GM18499 (cell line): ENCODE measurements around the gene ALG9.

Experiments
- ATAC-seq: cut with Tn5 transposase; IDR thresholded peaks from one replicate; pipeline ENCODE4 v1.9.1; 2021; ENCODE audit warnings: moderate number of reproducible peaks; ENCODE audit not compliant: insufficient read depth, unreplicated experiment

The ALG9 gene, protein sequence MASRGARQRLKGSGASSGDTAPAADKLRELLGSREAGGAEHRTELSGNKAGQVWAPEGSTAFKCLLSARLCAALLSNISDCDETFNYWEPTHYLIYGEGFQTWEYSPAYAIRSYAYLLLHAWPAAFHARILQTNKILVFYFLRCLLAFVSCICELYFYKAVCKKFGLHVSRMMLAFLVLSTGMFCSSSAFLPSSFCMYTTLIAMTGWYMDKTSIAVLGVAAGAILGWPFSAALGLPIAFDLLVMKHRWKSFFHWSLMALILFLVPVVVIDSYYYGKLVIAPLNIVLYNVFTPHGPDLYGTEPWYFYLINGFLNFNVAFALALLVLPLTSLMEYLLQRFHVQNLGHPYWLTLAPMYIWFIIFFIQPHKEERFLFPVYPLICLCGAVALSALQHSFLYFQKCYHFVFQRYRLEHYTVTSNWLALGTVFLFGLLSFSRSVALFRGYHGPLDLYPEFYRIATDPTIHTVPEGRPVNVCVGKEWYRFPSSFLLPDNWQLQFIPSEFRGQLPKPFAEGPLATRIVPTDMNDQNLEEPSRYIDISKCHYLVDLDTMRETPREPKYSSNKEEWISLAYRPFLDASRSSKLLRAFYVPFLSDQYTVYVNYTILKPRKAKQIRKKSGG

DNA sequence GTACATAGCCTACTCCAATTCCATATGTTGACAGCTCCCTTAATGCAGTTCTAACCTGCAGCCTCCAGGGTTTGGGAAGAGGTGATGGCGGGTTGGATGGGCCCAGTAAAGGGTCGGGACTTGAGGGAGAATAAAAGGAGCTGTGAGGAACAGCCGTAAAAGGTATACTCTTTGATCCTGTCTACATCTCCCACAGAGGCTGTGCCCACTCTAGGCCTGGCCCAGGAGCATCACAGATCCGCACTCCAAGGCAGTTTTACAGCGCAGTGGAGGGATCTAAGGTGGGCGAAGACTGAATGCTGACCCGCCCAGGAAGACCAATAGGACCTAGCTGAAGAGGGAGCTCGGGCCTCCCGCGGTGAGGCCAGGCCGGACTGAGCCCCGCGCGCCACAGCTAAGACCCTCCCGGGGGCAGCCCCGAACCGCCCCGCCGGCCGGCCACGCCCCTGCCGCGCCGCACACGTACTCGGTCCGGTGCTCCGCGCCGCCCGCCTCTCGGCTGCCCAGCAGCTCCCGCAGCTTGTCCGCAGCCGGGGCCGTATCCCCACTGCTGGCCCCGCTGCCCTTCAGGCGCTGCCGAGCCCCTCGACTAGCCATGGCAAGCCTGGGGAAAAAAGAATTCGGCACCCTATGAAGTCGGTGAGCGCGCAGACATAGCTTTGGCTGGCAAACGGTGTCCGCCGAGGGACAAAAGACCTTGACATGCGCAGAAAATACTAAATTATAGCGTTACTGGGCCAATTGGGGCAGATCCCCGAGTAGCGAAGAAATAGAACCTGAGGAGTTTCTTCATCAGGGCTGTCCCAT is at the start of gene ALG9:
ALG9 (minus strand) TSS at position 696 of the 807 bp plus-strand sequence; CDS start at position 597, 99 bp downstream.
- peak; percentile 45 for ATAC-seq

DNA sequence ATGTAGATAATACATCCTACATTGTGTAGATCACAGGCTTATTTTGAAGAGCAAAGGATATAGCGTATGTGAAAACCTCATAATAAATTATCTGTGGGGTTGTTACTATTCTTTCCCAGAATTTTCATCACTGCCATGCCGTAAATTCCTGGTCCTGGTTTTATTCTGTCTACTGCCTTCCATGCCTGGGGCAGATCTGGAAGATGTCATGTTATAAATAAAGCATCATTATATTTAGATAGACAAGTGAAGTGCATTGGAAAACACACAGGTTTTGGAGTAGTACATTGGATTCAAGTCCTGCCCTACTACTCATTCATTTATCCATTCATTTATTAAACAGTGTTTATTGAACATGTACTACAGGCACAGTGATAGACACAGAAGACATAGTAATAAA is 49.5 kb upstream of the ALG9 start:
- ATAC-seq: no peak

DNA sequence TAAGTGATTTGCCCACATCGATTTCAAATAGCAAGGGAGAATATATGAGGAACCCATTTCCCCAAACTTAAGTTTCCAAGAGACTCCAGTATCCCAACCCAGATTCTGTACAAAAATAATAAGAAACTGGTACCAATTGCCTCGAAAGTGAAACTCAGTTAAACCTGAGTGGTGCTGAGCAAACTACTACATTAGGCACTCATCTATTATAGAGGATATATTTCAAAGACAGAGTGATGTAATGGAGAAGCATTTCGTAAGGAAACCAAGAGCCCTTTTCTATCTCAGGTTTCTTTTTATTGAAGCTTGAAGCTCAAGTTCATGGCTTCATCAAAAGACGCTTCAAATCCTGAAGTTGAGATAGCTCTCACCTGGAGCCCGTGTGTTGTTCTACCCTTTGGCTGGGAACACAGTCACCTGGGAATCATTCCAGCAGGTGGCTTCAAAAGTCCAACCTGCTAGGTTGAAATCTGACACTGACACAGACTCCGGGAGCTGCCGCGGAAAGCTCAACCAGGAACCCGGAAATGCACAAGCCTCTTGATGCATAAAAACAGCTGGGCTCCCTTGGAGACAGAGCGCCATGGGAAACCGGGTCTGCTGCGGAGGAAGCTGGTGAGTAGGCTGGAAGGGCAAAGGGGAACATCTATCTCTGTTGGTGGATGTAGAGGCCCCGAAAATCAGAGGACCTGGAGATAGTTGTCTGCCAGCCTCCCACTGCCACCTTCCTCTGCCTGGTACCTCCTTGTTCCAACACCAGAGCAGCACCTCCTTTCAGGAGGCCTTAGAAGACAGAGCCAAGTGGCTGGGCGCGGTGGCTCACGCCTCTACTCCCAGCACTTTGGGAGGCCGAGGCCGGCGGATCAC is 47.2 kb upstream of the ALG9 start, which contains the start of gene C11orf52:
C11orf52 (plus strand) TSS at position 524 of the 867 bp plus-strand sequence; CDS start at position 584, 60 bp downstream.
- ATAC-seq: no peak

DNA sequence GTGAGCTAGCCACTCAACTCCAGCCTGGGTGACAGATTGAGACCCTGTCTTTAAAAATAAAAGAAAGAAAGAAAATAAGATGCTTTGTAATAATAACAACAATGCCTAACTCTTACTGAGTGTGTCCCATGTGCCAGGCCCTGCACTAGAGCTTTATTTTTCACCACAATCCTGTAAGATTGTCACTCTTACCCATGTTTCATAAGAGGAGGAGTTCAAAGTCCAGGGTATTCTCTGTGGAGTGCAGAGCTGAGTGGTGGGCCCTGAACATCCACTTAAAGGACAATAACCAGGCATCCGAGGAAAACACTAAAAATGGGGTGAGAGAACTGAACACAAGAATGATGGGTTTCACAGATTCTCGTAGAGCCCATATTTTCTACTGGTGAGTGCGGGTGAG is 46.4 kb upstream of the ALG9 start:
- no peak for ATAC-seq

DNA sequence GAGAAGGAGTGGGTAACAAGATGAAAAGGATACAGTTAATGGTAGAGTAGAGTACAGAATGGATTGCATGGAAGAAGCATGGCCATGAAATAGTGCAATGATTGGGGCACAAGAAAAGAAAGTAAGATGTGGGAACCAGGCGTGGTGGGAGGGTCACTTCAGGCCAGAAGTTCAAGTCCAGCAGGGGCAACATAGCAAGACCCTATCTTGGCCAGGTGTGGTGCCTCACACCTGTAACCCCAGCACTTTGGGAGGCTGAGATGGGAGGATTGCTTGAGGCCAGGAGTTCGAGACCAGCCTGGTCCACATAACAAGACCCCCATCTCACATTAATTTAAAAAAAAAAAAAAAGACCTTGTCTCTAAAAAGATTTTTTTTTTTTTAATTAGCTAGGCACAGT is 45.9 kb upstream of the ALG9 start:
- no peak for ATAC-seq

DNA sequence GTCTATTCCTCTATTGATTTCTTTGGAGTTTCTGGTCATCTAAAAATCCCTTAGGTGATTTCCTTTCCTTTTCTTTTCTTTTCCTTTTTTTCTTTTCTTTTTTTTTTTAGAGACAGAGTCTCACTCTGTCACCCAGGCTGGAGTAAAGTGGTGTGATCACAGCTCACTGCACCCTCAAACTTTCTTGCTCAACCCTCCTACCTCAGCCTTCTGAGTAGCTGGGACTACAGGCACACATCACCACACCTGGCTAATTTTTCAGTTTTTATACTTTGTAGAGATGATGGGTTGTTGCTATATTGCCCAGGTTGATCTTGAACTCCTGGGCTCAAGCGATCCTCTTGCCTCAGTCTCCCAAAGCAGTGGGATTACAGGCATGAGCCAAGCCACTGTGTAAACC is 45.4 kb upstream of the ALG9 start:
- ATAC-seq: no peak

DNA sequence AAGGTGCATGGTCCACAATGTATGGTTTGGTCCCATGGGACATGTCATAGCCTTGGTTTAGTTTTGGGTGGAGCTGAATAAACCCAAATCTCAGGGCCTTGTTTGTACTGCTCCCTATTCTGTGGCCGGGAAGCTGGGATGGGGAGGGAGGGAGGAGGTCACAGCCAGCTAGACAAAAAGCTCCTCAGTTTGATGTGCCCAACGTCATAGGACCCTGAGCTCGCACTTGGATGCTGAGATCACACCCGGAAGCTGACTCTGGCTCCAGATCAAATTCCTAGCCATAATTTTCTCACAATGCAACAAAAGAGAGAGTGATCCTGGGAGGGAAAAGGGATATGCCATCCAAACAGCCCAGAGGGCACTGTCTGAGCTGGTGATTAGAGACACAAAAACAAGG is 42.6 kb upstream of the ALG9 start:
- no peak for ATAC-seq

DNA sequence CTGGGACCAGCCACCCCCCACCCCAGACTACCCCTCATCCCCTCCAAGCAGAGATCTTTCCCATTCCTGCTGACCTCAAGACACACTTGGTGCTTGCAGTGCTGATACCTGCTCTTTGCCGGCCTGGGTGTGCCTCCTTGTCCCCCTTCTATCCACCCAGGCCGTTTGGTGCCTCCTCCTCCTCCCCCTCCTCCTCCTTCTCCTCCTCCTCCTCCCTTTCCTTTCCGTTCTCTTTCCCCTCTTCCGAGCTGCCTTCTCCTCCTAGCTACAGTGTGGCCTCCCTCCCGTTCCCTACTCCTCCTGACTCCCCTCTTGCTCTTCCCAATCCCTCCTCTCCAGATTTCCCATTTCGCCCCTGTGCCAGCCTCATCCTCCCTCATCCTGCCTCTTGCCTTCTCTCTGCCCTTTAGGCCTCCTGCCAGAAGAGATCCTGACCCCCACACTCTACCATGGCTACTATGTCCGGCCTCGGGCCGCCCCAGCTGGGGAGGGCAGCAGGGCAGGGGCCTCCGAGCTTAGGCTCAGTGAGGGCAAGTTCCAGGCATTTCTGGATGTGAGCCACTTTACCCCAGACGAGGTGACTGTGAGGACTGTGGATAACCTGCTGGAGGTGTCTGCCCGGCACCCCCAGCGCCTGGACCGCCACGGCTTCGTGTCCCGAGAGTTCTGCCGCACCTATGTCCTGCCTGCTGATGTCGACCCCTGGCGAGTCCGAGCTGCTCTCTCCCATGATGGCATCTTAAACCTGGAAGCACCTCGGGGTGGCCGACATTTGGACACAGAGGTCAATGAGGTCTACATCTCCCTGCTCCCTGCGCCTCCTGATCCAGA is 41.9 kb upstream of the ALG9 start:
- no peak for ATAC-seq

DNA sequence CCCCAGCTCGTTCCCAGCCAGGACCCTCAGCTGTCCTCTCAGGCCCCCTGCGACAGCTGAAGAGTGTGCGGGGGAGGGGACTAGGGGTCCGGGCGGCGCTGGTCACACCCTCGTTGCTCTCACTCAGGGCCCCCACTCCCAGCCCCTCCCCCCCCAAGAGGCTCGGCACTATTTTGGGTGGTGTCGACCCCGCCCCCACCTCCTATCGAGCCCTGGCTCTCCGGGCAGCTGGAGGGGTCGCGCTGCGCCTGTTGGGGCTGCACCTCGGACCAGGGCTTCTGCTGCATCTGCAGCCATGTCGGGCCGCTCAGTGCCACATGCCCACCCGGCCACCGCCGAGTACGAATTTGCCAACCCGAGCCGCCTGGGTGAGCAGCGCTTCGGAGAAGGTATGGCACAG is 41.2 kb upstream of the ALG9 start, which contains the start of gene HSPB2:
HSPB2 (plus strand) TSS at position 200 of the 400 bp plus-strand sequence; CDS start at position 296, 96 bp downstream.
- no peak for ATAC-seq

DNA sequence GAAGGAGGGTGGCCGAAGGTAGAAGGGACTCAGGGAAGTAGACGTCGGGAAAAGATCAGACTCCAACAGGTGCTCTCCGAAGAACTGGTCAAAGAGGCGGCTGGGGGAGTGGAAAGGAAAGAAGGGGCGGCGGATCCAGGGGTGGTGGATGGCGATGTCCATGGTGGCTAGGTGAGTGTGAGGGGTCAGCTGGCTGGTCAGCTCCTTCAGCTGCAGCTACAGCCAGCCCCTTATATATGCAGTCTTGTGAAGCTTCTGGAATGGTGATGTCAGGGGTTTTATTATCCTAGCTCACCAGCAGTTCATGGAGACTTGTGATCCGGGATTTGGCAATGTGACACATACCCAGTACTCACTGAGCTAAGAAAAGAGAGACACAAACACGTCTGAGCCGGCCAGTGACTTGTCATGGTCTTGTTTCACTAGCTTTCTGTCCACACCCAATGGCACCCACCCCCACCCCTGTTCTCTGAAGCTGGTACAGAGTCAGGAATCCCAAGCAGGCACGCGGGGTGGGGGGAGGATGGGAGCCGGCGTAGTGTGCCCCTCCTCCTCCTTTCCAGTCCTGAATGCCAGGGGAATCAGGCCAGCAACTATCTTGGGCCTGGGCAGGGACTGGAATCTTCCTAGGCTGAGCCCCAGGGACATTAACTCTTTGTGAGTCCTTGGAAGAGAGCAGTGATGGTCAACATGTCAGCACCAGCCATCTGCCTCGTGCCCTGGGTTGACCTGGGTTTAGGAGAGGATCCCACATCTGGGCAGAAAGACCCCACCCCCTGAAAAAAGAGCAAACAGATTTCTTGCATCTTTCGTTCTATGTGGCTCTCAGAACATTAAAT is 40.4 kb upstream of the ALG9 start, which contains the start of gene CRYAB:
CRYAB (minus strand) TSS at position 208 of the 839 bp plus-strand sequence; CDS start at position 162, 46 bp downstream.
- no peak for ATAC-seq

DNA sequence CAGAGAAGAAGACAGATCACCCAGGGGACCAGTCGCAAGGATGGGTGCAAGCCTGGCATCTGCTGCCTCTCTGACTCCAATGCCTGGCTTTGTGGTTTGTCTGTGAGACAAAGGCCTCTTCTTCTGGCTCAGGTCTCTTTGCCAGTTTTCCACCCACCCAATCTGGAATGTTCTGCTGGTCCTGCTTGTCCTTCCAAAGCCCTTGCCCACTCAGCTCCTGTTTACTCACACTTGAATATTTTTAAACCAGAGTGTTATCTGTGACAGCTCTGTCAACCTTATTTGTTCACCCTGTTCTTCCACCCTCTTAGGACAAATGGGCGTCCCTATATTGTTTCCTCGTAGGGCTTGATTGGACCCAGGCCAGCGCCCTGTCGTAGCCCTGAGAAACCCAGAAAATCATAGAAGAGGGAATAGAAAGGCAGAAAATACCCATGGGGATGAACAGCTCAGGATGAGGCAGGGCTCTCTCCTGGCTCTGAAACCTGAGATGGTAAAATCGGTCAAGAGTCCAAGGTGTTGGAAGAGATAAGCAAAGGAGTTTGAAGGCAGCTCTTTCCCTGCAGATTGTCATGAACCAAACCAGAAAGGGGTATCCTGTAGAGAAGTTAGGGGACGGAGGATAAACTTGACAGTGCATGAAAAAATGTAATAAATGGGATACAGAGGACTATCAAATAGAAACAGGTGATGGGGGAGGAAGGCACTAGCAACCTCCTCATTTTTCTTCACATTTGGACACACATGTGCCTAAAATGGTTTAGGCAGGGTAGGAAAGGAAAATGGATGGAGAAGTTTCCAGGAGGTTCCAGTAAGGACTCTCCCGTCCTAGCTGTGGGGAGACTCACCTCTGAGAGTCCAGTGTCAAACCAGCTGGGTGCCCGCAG is 39.5 kb upstream of the ALG9 start:
- ATAC-seq: no peak

DNA sequence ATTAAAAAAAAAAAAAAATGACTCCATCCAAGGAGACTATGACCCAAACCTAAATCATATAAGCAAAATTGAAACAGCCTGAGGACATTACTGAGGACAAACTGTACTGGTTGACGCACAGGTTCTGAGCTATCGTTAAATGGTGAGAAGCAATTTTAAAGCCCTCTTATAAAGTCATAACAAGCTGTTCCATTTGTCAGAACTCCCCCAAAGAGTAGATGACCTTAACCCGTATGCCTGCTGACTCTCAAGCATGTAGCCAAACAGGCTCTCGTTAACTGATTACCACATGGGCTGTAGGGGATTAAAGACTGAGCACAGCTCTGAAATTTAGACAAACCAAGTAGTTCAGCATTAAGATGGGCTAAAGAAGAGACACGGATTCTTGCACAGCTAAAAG is 38.0 kb upstream of the ALG9 start:
- no peak for ATAC-seq

DNA sequence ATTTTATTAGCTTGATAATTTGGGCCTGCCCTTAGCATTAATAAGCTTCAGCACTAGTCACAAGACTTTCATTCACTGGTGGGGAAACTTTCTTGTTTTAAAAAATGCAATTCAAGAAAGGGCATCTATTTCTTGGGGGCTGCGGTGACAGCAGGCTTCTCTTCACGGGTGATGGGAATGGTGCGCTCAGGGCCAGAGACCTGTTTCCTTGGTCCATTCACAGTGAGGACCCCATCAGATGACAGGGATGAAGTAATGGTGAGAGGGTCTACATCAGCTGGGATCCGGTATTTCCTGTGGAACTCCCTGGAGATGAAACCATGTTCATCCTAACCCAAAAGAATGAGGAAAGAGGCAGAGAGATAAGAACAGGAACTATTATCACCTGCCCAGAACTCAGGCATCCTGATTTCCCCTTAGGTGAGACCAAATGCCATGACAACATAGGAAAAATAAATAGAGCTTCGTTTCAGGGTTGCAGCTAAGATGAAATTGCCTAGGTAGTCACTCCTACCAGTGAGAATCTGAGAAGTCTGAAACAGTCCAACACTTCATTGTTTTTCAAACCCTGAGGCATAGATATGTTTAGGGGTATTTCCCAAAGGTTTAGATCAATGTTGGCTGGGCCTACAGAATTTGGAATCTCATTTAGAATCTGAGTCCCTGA is 37.4 kb upstream of the ALG9 start:
- ATAC-seq: no peak

DNA sequence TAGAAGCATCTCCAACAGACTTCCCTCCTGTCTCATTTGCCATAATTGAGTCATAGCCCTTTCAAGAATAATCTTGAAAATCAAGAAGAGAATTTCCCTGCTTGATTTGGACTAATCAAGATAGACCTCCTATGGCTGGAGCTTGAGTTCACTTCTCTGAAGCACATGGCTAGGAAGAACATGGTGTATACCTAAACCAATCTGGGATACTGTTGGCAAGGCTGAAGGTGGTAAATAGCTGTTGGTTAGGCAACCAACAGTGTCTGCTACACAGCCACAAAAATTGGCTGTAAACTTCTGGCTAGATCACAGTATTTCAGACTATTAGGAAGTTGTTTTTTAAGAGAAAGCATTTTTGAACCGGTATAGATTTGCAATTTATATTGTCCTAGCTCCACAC is 35.3 kb upstream of the ALG9 start:
- no peak for ATAC-seq

DNA sequence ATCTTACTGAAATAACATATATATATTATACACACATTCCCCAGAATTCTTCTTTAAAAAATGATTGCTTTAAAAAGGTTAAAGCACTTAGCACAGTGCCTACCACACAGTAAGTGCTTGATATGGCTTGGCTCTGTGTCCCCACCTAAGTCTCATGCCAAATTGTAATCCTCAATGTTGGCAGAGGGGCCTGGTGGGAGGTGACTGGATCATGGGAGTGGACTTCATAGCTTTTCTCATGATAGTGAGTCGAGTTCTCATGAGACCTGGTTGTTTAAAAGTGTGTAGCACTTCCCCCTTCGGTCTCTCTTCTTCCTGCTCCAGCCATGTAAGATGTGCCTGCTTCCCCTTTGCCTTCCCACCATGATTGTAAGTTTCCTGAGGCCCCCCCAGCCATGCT is 34.0 kb upstream of the ALG9 start:
- ATAC-seq: no peak

DNA sequence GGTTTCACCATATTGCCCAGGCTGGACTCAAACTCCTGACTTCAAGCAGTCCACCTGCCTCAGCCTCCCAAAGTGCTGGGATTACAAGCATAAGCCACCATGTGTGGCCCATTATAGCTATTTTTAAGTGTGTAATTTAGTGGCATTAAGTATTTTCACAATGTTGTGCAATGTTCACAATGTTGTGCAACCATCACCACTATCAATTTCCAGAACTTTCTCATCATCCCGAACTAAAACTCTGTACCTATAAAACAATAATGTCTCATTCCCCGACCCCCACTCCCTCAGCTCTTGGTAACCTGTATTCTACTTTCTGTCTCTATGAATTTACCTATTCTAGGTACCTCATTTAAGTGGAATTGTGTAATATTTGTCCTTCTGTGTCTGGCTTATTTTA is 15.5 kb upstream of the ALG9 start:
- ATAC-seq: no peak

DNA sequence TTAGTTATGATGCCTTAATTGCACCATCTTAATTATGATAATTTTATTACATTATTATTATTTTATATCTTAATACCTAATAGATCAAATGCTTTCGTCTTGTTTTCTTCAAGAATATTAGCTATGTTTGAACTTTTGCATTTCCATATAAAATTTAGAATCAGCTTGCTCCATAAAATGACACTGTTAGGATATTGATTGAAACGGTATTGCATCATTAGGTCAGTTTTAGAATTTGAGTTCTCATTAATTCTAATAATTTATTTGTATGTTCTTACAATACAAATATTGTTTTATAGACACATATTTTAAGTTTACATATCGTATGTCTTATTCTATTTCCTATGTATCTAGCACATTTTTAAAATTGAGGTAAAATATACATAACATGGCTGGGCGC is 14.7 kb upstream of the ALG9 start:
- no peak for ATAC-seq
